Inflammatory macrophage treated with lipopolysaccharide for 4 hours (primary cell): ENCODE results near the gene RBPJL.

Source experiments
- DNase-seq: peaks from one replicate; pipeline ENCODE4 v3.0.0-alpha.2; 2020

RBPJL gene

DNA sequence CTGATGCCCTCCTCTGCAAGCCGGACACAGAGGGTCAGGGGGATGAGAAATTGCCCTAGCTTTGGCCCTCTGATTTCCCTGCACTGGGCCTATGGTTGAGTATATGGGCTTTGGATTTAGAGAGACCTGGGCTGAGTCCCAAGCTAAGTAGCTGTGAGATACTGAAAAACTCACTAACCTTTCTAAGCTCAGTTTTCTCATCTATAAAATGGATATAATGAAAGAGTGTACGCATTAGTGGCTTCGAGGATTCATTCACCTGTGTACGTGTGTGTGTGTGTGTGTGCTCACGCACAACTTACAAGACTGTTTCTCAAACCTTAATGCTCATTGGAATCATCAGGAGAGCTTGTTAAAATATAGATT lies 12.7 kb upstream of the RBPJL start:
- no peak for DNase-seq

DNA sequence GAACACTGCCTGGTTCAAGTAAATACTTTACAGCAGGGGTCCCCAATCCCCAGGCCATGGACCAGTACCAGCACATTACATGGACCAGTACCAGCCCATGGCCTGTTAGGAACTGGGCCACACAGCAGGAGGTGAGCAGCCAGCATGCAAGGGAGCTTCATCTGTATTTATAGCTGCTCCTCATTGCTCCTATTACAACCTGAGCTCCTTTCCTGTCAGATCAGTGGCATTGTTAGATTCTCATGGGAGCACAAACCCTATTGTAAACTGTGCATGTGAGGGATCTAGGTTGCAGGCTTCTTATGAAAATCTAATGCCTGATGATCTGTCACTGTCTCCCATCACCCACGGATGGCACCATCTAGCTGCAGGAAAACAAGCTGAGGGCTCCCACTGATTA lies 12.0 kb upstream of the RBPJL start:
- no peak for DNase-seq

DNA sequence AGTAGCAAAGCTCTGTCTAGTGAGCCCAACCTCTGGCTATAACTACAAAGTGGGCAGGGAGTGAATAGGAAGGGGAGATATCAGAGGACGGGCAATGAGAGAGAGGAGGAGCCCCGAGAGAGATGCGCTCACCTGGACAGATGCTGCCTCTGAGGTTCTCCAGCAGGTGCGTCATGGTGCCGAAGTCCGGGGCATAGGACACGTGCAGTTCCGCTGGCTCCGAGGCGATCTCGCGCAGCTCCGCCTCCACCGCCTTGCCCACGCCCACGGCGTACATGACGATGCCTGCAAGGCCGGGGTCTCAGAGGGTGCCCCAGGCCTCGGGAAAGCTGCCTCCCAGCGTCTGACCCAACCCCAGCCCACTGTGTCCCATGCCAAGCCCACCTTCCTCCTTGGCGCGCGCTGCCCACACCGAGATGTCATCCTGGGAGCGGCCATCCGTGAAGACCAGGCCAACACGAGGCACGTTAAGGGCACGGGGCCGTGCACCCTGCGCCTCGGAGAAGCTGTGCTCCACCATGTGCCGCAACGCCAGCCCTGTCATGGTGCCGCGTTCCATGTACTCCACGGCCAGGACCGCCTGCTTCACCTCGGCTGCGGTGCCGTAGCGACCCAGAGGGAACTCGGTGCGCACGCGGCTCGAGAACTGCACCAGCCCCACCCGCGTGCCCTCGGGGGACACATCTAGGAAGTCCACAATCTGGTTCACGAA lies 8.7 kb upstream of the RBPJL start:
- DNase-seq, result no peak

DNA sequence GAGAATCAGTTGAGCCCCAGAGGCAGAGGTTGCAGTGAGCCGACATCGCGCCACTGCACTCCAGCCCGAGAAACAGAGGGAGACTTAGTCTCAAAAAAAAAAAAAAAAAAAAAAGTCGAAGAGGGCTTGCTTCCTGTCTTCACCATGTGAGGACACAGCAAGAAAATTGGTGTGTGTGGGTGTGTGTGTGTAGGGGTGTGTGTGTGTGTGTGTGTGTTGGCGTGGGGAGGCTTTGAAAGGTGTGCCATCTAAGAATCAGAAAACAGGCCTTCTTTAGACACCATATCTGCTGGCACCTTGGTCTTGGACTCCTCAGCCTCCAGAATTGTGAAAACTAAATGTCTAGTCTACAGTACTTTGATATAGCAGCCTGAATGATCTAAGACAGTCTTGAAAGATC lies 6.9 kb upstream of the RBPJL start:
- no peak for DNase-seq

DNA sequence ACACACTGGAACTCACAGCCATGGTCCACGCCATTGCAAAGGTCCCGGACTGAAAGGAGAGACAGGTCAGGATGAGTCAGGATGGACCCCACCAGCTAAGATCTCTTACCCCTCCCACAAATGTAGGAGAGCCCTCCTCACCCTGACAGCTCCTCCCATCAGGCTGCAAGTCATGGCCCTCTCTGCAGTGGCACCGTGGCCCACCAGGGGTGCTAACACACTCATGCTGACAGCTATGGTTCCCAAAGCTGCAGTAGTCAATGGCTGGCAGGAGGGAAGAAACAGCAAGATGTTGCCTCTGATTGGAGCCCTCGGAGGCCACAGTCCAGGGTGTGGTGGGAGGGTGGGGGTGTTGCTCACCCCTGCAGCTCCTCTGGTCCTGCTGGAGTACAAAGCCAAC lies 5.7 kb upstream of the RBPJL start:
- peak; percentile 33 for DNase-seq

DNA sequence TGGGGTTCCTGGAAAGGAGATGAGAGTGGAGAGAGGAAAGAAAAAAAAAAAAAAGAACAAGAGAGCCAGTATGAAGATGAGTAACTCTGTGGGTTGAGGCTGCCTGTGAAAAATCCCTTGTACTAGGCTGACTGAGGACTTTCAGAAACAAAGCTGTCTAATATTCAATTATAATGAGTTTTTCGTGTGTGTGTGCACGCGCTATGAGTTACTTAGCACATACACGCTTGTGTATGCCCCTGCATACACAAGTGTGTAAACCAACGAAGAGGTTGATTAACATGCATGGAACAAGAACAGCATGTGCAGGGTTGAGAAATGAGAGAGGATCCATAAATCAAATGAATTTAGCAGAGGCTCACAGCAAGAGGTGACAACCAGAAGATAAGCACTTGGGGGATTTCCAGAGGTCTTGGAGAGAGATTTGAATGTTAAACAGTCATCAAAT lies 4.8 kb upstream of the RBPJL start:
- no peak for DNase-seq

DNA sequence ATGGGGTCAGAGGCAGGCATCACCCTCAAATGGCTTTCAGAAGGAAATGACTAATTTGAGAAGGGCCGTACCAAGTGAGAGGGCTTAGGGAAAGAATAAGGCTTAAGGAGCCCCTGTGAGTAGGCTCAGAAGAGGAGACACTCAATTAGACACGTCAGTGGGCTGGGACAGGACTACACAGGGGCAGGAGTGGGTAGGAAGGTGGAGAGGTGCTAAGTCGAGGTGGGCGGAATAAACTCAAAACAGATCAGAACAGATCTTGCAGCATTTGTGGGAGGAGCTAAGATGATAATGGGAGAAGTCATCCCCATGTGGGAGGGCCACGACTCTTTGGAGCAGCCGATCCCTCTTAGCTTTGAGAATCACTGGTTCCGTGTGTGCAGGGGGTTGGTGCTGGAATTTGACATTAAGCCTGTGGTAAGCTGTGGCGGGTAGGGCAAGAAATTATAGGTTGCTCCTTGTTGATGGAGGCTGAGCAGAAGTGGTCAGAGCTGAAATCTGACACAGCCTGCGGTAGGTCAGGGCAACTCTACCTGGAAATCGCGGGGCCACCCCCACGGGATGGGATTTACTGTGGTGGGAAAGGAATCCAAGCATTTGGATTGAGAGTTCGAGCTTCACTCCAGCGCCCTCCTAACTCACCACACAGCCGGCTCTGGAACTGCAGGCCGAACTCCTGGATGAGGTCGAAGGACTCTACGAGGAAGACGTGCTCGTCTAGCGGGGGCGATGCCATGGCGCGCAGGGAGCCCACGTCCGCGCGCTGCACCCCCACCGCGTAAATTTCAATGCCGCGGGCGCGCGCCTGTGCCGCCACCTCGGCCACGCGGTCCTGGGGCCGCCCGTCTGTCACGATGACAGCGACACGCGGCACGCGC lies 2.8 kb upstream of the RBPJL start:
- no peak for DNase-seq

DNA sequence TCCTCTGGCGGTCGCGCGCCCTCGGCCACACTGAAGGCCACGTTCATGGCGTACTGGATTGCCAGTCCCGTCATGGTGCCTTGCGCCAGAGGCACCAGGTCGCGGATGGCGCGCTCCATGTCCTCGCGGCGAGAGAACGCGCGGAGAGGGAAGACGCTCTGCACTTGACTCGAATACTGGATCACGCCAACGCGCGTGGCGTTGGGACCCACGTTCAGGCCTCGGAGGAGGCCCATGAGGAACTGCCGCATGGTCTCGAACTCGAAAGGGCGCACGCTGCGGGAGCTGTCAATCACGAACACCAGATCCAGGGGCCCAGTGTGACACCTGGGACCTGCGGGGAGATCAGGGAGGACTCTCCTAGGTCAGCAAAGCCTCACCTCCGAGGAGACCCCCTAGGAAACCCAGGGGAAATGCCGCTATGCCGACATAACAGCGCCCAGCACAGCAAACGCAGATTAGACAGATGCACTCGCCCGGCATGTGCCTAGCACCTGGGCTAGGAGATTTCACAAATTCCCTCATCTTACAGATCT lies 2.1 kb upstream of the RBPJL start:
- no peak for DNase-seq

DNA sequence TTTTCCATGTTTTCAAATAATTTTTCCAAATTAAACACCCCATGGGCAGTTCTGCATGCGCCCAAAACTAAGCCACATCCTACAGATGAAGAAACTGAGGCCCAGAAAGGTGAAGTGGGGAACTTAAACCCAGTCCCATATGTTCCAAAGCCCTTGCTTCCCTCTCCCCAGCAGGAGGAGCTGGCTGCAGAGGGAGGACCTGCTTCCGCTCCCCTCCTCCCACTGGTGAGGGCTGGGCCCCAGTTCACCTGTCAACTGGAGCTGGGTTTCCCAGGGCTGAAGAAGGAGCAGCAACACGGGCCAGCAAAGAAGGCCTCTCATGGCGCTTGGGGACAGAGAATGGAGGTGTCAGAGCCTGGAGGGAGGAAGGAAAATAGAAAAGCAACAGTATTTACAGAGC lies 1.4 kb upstream of the RBPJL start:
- no peak for DNase-seq

DNA sequence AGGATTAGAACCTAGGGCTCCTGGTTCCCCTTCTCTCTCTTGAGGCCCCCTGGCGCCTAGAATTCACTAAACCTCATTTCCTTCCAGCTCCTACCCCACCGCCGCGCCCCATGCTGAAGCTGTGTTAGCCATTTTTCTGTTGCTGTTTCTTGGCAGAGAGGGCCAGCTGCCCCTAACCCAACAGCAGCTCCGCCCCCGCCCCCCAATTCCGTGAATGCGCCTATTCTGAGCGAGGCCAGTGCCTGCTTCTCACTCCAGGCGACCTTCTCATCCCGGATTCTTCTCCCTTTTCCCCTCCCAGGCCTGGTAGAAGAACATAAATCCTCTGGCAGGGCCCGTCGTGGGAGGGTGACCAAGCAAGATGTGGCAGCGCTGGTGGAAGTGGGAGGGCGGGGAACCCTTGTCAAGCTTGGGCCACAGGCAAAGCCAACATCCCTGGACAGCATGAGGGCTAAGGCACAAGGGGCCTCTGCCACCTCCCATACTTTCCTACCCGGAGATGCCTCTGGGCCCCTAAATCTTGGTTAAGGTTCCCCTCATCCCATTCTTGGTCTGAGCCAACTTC lies 518 bp downstream of the RBPJL start:
- DNase-seq, result no peak

DNA sequence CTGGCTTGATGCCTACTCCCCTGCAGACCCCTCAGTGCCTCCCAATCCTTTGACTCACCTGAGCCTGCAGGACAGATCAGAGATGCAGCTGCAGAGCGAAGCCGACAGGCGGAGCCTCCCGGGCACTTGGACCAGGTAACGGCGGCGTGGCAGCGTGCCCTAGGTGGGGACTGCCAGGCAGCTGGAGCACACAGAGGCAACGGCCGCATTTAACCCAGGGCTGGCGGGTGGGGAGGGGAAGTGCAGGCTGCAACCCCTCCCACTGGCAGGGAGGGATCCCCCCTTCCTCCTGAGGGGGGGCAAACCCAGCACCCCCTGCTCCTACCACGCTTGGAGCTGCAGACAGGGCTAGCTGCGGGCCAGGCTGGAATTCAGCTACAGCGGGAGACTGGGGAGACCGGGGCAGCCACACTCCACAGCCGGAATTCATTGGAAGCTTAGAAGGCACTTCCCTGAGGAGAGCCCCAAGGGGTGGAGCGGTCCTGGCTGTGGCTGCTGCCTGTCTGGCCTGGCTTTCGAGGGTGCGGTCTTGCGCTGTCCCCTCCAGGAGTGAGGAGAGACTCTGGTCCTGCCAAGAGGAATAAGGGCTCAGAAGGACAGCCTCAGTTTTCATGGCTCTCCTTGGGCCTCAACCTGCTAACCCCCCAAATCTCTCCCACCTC lies 1.6 kb downstream of the RBPJL start, which contains the start of gene MATN4:
TSS of gene MATN4 (minus strand) at position 183 of the 662 bp plus-strand sequence. CDS start 2,717 bp downstream, outside the sequence.
- DNase-seq, result no peak

DNA sequence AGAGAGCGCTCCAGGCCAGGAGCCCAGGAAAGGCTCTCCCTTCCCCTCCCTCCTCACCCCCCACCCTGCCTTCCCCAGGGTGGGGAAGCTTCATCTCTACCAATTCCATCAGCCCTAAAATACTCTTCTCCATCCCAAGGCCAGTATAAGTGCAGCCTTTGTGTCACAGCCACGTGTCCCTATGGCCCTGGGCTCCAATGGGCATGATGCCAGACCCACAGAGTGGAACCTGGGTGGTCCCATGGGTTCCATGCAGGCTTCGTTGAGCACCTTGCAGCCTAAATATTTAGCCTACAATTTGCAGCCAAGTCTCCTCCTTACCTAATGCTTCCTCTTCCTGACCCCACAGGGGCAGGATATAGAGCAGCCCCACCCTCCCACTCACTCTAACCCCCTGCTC lies 2.4 kb downstream of the RBPJL start:
- no peak for DNase-seq

DNA sequence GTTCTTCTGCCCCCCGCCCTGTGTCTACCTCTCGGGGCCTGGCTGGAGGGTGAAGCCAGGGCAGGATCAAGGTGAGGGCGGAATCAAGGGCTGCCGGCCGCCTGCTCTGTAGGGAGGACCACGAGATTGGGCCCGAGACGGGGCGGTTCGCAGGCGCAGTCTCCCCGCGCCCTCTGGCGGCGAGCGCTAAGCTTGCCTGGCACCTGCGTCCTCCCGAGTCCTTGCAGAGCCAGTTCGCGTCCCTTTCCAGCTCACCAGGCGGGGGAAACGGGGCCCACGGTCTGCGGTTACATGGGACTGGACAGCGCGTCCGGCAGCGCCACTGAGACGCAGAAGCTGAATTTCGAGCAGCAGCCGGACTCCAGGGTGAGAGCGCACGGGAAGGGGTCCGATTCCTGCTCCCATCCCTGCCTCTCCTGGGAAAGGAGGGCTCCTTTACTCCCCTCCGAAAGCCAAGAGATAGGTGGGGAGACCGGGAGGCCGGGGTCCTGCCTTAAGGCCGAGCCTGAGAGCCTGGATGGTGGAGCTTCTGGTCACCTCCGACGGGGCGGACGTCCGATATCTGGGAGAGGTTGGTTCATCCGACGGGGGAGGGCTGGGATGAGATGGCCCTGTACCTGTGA lies 5.1 kb downstream of the RBPJL start:
- DNase-seq, result peak; percentile 55

DNA sequence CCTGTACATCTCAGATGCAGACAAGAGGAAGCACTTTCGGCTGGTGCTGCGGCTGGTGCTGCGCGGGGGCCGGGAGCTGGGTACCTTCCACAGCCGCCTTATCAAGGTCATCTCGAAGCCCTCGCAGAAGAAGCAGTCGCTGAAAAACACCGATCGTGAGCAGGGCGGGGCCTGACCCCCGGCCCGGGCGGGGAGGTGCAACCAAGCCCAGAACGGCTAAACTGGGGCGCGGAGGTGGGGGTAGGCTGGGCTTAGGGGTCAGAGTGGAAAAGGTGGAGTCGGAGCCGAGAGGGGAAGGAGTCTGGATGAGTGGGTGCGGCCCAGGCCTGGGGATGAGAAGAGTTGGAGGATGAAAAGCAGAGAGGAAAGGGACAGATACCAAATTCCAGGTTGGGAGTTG lies 5.6 kb downstream of the RBPJL start:
- no peak for DNase-seq

DNA sequence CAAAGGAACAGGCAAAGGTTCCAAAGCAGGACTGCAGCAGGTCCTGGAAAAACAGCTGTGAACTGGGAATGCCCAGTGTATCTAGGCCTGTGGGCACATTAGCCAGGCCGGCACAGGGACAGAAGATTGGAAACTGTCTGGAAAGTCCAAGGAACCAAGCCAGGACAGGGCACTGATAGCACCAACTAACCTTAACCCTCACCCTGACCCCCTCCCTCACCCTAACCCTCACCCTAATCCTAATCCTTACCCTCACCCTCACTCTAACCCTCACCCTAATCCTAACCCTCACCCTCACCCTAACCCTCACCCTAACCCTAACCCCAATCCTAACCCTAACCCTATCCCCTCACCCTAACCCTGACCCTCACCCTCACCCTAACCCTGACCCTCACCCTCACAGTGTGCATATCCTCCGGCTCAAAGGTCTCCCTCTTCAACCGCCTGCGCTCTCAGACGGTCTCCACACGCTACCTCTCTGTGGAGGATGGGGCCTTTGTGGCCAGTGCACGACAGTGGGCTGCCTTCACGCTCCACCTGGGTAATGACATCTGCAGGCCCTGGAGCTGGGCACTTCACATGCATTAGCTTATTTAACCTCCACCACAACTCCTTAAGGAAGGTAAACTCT lies 6.5 kb downstream of the RBPJL start:
- DNase-seq, result no peak

DNA sequence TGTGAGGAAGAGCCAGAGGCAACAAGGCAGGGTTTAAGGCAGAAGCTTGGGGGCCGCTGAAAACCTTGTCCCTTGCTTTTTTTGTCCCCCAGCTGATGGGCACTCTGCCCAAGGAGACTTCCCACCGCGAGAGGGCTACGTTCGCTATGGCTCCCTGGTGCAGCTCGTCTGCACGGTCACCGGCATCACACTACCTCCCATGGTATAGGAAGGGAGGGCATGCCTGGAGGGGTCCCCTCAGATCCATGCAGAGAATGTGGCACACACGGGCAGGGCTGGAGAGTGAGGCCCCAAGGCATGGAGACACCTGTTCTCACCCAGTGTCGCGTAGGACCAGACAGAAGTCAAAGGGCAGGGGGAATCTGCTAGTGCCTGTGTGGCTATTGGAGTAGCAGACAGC lies 7.3 kb downstream of the RBPJL start:
- DNase-seq, result no peak

DNA sequence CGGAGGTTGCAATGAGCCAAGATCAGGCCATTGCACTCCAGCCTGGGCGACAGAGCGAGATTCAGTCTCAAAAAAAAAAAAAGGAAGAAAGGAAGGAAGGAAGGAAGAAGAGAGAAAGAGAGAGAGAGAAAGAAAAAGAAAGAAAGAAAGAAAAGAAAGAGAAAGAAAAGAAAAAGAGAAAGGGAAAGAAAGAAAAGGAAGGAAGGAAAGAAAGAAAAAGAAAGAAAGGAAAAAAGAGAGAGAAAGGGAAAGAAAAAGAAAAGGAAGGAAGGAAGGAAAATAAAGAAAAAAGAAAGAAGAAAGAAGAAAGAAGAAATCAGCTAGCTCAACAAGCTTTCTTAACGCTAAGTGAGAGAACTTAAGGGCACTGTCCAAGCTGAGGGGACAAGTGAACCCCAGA lies 9.0 kb downstream of the RBPJL start:
- no peak for DNase-seq

DNA sequence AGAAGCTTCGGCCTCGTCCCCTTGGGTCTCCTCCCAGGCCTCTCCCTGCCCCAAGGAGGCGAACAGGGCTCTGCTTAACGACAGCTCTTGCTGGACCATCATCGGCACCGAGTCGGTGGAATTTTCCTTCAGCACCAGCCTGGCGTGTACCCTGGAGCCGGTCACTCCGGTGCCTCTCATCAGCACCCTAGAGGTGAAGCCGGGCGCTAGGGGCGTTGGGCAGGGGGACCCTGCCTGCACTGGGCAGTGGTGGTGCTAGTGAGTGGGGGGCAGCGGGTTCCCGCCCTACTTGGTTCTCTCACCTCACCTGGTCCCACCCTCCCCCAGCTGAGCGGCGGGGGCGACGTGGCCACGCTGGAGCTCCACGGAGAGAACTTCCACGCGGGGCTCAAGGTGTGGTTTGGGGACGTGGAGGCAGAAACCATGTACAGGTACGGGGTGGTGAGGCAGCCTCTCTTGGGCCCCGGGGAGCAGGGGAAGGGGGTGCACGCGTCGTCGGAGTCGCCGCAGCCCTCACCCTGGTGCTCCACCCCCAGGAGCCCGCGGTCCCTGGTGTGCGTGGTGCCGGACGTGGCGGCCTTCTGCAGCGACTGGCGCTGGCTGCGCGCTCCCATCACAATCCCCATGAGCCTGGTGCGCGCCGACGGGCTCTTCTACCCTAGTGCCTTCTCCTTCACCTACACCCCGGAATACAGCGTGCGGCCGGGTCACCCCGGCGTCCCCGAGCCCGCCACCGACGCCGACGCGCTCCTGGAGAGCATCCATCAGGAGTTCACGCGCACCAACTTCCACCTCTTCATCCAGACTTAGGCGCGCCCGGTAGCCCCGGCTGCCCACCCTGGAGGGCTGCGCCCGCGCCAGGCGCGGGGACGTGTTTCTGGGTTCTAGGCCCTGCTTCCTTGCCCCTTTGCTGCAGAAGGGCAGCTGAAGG lies 9.8 kb downstream of the RBPJL start:
- no peak for DNase-seq

DNA sequence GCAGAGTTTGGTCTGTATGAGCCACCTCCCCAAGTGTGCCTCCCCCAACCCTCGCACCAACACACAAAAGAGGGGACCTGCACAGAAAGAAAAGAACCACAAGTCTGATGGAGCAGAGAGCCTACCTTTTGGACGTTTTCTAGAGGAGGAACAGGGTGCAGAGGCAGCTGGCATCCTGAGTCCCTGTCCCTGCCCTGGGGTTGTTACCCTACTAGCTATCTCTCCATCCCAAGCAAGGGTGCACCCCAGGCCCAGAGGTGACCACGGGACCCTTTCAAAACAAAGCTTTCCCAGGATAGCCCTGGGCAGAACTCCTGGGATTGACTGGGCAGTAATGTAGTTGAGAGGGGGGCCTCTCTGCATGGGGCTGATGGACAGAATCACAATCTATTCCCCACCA lies 11.2 kb downstream of the RBPJL start:
- DNase-seq, result no peak

DNA sequence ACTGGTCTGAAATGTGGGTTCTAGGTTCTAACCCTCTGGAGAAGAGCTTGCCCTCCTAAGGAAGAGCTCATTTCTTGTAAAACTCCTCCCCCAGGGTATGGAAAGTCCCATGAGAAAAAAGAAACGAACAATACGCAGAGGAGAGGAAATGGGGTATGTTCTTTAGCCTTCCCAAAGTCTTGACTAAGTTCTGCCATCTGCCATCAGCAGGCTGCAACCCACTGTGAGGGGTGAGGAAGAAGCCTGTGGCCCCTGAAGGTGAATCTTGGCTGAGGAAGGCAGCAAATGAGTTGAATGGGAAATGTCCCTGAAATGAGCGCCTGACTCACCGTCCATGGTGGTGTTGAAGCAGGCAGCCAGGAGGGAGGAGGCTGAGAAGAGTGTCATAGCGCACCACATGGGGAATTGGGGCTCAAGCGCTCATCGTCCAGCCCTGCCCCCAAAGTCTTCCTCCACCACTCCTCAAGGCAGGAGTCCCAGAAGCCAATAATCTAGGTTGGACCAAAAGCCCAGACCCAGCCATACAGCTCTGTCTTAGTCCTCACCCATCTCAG lies 11.8 kb downstream of the RBPJL start:
- DNase-seq, result no peak

DNA sequence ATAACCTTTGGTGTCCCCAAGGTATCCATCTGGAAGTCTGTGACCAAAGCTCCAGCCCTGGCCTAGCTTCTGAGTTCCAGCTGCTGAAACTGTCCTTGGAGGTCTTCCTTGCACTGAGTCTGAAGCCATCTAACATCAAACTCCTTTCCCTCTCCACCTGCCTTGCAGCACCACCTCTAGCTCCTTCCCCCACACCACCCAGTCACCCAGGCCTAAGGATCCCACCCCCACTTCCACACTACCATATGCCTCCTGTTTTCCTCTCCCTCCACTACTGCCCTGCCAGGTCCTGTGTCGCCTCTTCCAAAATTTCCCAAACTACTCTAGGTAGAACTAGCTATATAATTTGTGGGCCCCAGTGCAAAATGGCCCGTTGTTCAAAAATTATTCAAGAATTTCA lies 12.3 kb downstream of the RBPJL start:
- DNase-seq, result no peak
